Adrenal gland (tissue), 12 donors: ENCODE measurements around the gene STX16. TPM values are rescaled to one million over a fixed set of nuclear protein-coding genes. Genes with fewer than 3 reads are reported as not detected.

ENCODE experiments used
- DNase-seq, 7 donors: peaks; one replicate each; pipeline ENCODE4 v3.0.0-alpha.2; 2019 to 2020
- H3K27ac ChIP-seq, 5 donors: fragments of 200-600 bp; sonication (generic) in 4 of 5; 1 replicate in 3 of 5; 2 replicates in 2 of 5; pipeline versions ENCODE4 v1.5.1 to v1.8.0; 2016 to 2020; ENCODE audit warnings: mild to moderate bottlenecking in 1 of 5
- H3K27me3 ChIP-seq: fragments of 200-600 bp; 2 replicates; pipeline ENCODE4 v1.8.0; 2021
- H3K36me3 ChIP-seq, 2 donors: fragments of 200-600 bp; replicated peaks in 1 of 2; 1 replicate in 1 of 2; 2 replicates in 1 of 2; pipeline versions ENCODE4 v1.5.1 to v1.8.0; 2018 to 2022
- H3K4me1 ChIP-seq, 2 donors: fragments of 200-600 bp; replicated peaks in 1 of 2; 1 replicate in 1 of 2; 2 replicates in 1 of 2; pipeline versions ENCODE4 v1.5.1 to v1.8.0; 2018 to 2021
- H3K4me3 ChIP-seq, 4 donors: fragments of 200-600 bp; sonication (generic) in 3 of 4; one replicate each; pipeline ENCODE4 v1.5.1; 2016 to 2018
- H3K9me3 ChIP-seq, 3 donors: fragments of 200-600 bp; sonication (generic) in 1 of 3; replicated peaks in 1 of 3; 1 replicate in 2 of 3; 2 replicates in 1 of 3; pipeline versions ENCODE4 v1.5.1 to v1.8.0; 2016 to 2021
- POLR2A ChIP-seq, 2 donors: fragments of 450-650 bp; IDR thresholded peaks; one replicate each; pipeline ENCODE4 v1.6.1; 2017; ENCODE audit warnings: antibody characterized with exemption in 2 of 2, mild to moderate bottlenecking in 2 of 2, moderate library complexity in 1 of 2
- WGBS, 4 donors: extraction: QIAGEN DNeasy Blood & Tissue Kit in 2 of 4; methylation state at CpG; one replicate each; pipeline versions ENCODE4 v1.1.5 to v1.1.7; 2013 to 2017; 5-methylcytosine and 5-hydroxymethylcytosine counted together
- intact Hi-C, 2 donors: fragments of 100-400 bp; cut with DNase I; formaldehyde crosslinking; loops; one replicate each; pipeline versions ENCODE4 v1.14.1 to v1.15.0; 2022 to 2023
- polyA plus RNA-seq, 3 donors: library from polyadenylated mRNA; stranded (reverse); fragments of 200-250 nt in 2 of 3; fragments of 350-450 nt in 1 of 3; fragmentation: Illumina TruSeq in 1 of 3; extraction: RNeasy Lipid Tissue Mini Kit (QIAGEN cat#74804) in 1 of 3; gene quantifications; one replicate each; pipeline ENCODE4 v1.2.3, GENCODE V29; 2013 to 2014
- total RNA-seq, 9 donors: library from RNA; depleted of rRNA in 4 of 9; stranded (reverse); fragments of >200 nt in 4 of 9; fragments of 120-200 nt in 1 of 9; fragmentation: NEBNext Ultra II Directional in 1 of 9; extraction: Animal tissue kit (Norgen Biotek cat#: 25700) in 1 of 9; gene quantifications; one replicate each; pipeline versions ENCODE4 v1.1.0 to v1.2.4, GENCODE V29; 2013 to 2023
- TF ChIP-seq, protein P1 (sequence below), 6 experiments: fragments of 450-650 bp in 4 of 6; fragments of 200-600 bp in 2 of 6; sonication (generic) in 1 of 6; IDR thresholded peaks; 1 replicate in 5 of 6; 2 replicates in 1 of 6; pipeline versions ENCODE4 v1.5.1 to v1.8.0; 2016 to 2021; ENCODE audit warnings: antibody characterized with exemption in 6 of 6, mild to moderate bottlenecking in 2 of 6, moderate library complexity in 1 of 6
- donor health status: healthy with polysubstance abuse.
- donor health status: Bipolar disorder and iron deficiency.
- donor health status: DM: yes; HTN: yes; CAD: no.
- donor health status: DM: no; HTN: no; CAD: no.
- donor health status: DM: no; HTN: no; CAD: no.
- donor health status: DM: yes; HTN: yes; CAD: no.

The STX16 gene
- total and polyA plus RNA-seq, 12 donors, result 29.3 to 134 (median 43.6) TPM

GRCh38 chr20:58616411-58616810, 34.7 kb upstream of the STX16 start:
- Histone ChIP-seq H3K4me3 (no peak overlapping the region), H3K27ac (no peak overlapping the region), H3K27me3 (no peaks in the 10 kb centered on the region), H3K4me1 (peaks cover 0 to 10% of the 10 kb centered on the region in 2 donors), H3K36me3 (no peaks in the 10 kb centered on the region), H3K9me3 (no peaks in the 10 kb centered on the region)
- TF ChIP-seq, protein P1, sequence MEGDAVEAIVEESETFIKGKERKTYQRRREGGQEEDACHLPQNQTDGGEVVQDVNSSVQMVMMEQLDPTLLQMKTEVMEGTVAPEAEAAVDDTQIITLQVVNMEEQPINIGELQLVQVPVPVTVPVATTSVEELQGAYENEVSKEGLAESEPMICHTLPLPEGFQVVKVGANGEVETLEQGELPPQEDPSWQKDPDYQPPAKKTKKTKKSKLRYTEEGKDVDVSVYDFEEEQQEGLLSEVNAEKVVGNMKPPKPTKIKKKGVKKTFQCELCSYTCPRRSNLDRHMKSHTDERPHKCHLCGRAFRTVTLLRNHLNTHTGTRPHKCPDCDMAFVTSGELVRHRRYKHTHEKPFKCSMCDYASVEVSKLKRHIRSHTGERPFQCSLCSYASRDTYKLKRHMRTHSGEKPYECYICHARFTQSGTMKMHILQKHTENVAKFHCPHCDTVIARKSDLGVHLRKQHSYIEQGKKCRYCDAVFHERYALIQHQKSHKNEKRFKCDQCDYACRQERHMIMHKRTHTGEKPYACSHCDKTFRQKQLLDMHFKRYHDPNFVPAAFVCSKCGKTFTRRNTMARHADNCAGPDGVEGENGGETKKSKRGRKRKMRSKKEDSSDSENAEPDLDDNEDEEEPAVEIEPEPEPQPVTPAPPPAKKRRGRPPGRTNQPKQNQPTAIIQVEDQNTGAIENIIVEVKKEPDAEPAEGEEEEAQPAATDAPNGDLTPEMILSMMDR (IDR thresholded peaks at IDR 0.05), result no peak
- no peak for TF ChIP-seq POLR2A (IDR thresholded peaks at IDR 0.05)
- WGBS, 4 donors, result 90 to 92% (median 90%) methylated on average over 5 to 7 of the region's 7 CpGs
- DNase-seq, result no peak
- intact Hi-C loops, result no loop called here

DNA sequence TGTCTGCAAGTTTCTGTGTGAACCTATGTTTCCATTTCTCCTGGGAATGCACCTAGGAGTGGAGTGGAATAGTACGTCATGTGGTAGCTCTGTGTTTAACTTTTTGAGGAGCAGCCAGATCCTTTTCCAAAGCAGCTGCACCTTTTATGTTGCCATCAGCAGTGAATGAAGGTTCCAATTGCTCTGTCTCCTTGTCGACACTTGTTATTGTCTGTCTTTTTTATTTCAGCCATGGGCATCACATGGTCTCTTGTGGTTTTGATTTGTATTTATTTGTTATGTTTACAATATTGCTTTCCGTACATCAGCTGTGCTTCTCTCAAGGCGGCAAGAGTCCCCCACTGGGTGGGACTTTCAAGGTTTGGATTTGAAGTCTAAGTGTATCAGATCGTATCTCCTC, 33.9 kb upstream of the STX16 start:
- WGBS, 4 donors, result 91 to 96% (median 95%) methylated on average over 5 of the region's 5 CpGs
- intact Hi-C loops, result no loop called here
- no peaks in the 10 kb centered on the region for H3K36me3 ChIP-seq
- no peak overlapping the region for H3K4me3 ChIP-seq
- H3K9me3 ChIP-seq, result no peaks in the 10 kb centered on the region
- no peak for DNase-seq
- peaks cover 0 to 4% of the 10 kb centered on the region in 2 donors for H3K4me1 ChIP-seq
- TF ChIP-seq, protein P1 (IDR thresholded peaks at IDR 0.05), result no peak
- no peak for TF ChIP-seq POLR2A (IDR thresholded peaks at IDR 0.05)
- no peaks in the 10 kb centered on the region for H3K27me3 ChIP-seq
- H3K27ac ChIP-seq, result no peak overlapping the region

- Histone ChIP-seq H3K36me3 (no peaks in the 10 kb centered on the region), H3K9me3 (no peaks in the 10 kb centered on the region), H3K4me3 (no peak overlapping the region), H3K27ac (no peak overlapping the region), H3K4me1 (no peaks in the 10 kb centered on the region), H3K27me3 (no peaks in the 10 kb centered on the region)
- intact Hi-C loops, result no loop called here
- TF ChIP-seq, protein P1 (IDR thresholded peaks at IDR 0.05), result no peak
- no peak for TF ChIP-seq POLR2A (IDR thresholded peaks at IDR 0.05)
- no peak for DNase-seq
- WGBS, 4 donors, result 66 to 74% (median 68%) methylated on average over 10 to 12 of the region's 12 CpGs
Measured at GRCh38 chr20:58618351-58619076, 32.6 kb upstream of the STX16 start.

- no peaks in the 10 kb centered on the region for H3K4me1 ChIP-seq
- H3K36me3 ChIP-seq, result no peaks in the 10 kb centered on the region
- H3K27me3 ChIP-seq, result no peaks in the 10 kb centered on the region
- TF ChIP-seq, protein P1 (IDR thresholded peaks at IDR 0.05), result no peak
- no peak for TF ChIP-seq POLR2A (IDR thresholded peaks at IDR 0.05)
- intact Hi-C loops, result no loop called here
- no peaks in the 10 kb centered on the region for H3K9me3 ChIP-seq
- H3K4me3 ChIP-seq, result no peak overlapping the region
- WGBS, 4 donors, result 77 to 82% (median 79%) methylated on average over 14 to 22 of the region's 22 CpGs
- H3K27ac ChIP-seq, result no peak overlapping the region
- no peak for DNase-seq
Measured at GRCh38 chr20:58619077-58619863, 31.8 kb upstream of the STX16 start.
